Suppressor macrophage treated with lipopolysaccharide for 4 hours (primary cell): ENCODE measurements around the gene NUDT14.

Source experiments
- DNase-seq: peaks from one replicate; pipeline ENCODE4 v3.0.0-alpha.2; 2020

Gene NUDT14

DNA sequence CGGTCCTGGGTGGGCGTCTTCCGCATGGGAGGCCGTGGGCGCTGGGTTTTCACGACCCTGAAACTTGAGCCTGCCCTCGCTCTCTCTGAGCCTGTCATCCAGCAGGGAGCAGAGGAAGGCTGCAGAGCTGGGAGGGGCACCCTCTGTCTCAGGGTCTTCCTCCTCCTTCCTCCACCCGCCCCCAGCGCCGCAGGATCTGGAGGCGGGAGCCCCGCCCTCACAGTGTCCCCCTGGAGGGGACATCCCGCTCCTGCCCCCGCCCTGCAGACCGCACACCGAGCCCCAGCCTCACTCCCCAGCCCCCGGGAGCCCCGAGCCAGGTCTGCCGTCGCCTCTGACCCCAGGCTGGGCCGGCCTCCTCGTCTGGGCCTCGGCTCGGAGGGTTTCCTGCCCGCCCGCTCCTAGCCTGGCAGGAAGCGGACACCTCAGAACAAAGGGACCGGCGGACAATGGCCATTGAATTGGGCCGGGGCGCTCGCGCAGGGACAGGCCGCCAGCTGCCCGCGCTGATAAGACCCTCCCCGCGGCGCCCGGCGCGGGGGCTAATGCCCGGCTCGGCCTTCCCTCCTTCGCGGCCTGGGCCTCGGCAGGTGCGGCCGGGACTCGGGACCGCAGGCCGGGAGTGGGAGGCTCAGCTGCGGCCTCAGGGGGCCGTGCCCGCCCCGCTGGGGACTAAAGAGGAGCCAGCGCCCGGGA is 15.3 kb upstream of the NUDT14 start:
- no peak for DNase-seq

DNA sequence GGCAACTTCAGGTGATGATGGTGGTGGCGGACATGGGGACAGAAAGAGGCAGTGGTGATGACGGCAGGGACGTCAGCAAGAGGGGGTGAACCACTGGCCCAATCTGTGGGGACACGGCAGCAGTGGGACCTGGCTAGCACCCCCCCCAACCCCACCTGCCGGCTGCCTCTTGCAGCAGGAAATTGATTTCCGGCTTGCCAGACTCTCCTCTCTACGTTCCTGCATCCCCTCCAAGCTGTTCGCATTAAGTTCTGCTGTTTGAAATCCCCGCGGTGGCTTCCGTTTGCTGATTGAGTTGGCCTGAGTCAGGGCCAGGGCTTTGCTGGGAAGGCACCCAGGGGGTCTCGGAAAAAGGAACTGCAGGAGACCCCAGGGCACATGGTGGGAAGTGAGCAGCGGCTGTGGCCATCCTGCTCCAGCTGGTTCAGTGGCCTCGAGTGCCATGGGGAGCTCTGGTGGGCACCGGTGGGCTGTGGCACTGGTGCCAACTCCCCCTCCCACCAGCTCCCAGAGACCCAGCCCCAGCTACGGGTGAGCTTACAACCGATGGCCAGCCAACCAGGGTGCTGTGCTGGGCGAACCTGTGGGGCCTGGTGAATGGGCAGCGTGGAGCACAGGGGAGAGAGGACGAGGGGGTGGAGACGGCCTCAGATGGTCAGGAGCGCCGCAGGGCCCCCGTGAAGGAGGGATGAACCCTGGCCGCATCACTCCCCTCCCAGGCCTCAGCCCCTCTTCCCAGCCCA is 14.6 kb upstream of the NUDT14 start:
- DNase-seq: peak; percentile 17

DNA sequence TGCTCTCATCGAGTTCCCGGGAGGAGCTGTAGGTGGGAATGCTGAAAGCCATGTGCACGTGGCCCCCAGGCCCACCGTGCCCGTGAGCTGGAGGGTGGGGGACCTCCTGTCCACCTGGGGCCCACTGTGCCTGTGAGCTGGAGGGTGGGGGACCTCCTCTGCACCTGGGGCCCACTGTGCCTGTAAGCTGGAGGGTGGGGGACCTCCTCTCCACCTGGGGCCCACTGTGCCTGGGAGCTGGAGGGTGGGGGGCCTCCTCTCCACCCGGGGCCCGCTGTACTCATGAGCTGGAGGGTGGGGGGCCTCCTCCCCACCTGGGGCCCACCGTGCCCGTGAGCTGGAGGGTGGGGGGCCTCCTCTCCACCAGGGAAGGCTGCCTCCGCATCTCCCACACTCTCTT is 13.9 kb upstream of the NUDT14 start:
- no peak for DNase-seq

DNA sequence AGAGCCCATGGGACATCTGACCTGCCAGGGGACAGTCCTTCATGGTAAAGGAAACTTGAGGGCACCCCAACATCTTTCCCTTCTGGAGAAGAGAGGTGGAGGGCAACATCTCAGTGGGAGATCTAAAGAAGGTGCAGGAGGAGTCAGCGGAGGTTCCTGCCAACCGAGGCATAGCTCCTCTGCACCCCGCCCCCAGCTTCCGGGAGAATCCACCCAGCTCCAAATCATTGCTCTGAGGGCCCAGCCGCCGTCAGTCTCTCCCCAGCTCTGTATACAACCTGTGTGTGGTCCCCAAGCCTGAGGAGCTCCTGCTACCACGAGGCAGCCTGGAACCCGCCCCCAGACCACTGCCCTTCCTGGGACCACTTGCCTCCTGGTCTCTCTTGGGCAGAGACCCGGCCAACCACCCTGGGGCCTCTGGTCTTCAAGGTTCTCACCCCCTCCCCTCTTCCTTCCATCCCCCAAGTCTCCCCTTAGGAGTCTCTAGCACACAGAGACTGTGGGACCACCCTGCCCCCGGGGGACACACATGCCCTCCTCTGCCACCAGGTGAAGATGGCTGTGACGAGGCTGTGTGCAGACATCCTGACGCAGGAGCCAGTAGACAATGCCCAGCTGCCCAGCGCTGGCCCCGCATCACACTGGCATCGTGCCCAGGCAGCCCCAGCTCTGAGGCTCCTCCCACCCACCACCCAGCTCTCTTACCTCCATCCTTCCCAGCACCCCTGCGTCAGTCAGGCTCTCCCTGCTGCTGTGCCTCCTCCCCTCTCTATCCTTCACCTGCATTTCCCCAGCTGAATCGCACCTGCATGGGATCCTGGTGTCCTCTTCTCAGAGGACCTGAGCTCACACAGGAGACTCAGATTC is 13.0 kb upstream of the NUDT14 start:
- DNase-seq: no peak

DNA sequence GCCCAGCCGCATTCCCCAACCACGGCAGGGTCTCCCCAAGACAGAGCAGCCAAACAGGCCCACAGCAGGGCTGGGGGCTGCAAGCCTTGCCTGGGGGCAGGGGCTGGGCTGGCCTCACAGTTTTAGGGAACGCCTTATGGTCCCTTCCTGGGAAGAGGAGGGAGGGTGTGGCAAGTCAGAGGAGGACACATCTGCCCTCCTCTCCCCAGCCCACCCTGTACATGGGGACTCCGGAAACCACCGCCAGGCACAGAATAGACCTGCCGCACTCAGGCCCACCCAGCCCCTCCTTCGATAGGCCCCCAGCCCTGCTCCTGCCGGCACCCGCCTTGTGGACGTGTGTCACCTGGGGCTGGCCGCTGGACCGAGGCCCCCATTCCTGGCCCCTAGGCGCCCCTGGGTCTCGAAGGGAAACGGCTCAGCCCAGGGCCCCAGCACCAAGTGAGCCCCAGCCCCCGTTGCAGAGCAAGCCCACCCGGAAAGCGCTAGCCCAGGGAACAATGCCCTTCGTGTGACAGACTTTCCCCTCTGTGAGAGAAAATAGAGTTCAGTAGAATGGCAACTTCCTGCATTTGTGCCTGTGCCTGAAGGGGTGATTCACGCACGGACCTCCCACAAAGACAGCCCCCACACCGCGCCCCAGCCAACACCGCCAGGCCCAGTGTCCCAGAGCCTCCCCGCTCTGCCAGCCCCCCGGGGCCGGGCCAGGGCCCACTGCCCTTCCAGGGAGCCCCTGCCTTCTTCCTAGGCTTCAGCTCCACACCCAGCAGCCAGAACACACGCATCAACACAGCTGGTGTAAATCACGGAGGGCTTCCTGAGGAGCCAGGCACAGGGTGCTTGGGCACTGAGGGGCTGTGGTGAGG is 12.0 kb upstream of the NUDT14 start:
- DNase-seq: peak; percentile 47

DNA sequence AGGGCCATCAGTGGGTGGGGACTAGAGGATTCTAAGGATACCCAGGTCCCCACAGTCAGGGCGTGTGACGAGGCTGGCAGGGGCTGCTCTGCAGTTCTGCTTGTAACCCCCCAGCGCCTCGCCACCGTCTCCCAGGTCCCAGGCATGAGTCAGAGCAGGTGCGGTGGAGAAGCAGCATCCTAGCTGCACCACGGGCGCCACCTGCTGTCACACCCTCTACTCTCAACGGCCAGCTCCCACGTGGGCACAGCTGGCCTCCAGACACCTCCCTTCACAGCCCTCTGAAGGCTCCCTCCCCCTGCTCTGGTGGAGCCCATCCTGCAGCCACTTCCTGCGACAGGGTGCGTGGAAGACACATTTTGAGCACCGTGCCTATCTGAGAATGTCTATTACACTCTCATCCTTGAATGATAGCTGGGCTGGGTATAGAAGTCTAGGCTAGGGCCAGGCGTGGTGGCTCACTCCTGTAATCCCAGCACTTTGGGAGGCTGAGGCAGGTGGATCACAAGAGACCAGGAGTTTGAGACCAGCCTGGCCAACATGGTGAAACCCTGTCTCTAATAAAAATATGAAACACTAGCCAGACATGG is 6.9 kb upstream of the NUDT14 start:
- DNase-seq: no peak

DNA sequence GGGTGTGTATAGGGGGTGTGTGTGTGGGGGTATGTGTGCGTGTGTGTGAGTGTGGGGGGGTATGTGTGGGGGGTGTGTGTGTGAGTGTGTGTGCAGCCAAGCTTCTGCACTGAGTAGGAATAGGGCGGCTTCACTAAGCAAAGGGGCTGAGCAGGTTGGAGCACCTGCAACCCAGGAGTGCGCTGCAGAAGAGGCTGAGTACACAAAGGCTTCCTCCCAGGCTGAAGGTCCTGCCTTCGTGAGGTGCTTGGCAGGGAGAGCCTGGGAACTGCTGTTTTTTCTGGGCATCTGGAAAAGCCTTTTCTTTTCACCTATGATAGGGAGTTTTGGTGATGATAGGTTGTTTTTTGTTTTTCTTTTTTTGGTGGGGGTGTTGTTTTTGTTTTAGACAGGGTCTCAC is 6.0 kb upstream of the NUDT14 start:
- DNase-seq: no peak

DNA sequence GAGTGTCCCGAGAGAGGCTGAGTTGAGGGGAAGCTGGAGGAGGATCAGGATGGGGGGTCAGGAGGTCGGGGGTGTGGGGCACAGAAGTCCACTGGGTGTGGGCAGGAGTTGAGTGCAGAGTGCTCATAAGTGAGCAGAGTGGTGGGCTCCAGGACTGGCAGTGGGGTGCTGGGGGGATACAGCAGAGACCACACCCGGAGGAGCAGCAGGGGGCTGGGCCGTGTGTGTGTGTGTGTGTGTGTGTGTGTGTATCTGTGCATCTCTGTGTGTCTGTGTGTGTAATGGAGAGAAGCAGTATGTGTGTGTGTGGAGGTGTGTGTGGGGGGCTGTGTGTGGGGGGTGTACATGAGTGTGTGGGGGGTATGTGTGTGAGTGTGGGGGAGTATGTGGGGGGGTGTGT is 4.9 kb upstream of the NUDT14 start:
- DNase-seq: no peak

DNA sequence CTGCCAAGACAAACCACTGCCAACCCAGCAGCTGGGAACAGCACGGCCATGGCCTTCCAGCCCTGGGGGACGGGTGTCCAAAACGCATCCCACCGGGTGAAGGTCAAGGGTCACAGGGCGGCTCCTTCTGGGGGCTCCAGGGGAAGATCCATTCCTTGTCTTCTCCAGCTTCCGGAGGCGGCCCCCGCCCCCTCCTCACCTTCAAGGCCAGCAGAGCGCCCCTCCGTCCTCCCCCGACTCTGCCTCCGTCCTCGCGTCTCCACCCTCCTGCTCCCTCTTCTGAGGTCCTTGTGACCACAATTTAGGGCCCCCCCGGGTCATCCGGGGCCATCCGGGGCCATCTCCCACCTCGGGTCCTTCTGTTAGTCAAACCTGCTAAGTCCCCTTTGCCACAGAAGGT is 3.9 kb upstream of the NUDT14 start:
- DNase-seq: no peak

DNA sequence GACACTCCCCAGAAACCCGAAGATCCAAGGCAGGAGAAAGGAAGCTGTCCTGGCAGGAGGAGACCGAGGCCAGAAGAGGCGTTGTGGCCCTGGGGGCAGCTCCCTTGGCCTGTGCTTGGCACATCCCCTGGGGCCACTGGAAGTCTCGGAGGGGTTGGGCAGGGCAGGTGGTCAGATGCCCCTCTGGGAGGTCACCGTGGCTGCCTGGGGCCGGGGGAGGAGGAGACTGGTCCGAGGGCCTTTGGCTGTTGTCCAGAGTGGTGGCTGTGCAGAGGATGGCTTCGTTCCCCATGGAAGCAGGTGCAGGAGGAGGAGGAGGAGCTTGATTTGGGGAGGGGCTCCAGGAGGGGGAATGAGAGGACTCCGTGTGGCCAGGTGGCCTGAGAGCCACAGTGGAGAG is 3.3 kb upstream of the NUDT14 start:
- no peak for DNase-seq

DNA sequence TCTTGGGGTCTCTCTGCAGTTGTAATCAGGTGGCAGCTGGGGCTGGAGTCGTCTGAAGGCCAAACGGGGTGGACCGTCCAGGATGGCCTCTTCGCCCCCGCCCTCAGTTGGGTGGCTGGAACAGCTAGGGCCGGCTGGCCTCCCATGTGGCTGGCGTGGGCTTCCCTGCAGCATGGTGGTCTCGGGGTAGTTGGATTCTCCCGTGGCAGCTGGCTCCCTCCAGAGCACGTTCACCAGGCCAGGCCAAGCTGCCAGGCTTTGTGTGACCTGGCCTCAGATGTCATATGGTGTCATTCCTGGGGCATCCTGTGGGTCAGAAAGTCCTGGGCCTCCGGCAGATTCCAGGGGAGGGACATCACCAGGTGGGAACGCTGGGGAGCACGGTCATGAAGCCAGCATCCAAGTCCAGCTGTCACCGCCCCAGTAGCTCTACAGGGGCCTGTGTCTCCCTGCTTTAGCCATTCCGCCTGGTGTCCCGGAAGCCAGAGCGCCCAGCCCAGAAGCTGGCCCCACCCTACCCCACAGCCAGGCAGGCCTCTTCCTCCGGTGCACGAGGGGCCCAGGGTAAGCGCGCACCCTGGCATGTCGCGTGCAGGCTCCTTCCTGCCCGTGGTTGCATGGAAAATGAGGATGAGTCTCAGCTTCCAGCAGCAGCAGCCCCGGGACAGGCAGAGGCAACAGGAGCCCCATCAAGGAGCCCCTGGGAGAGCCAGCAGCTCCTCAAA is 1.3 kb upstream of the NUDT14 start:
- DNase-seq: no peak

DNA sequence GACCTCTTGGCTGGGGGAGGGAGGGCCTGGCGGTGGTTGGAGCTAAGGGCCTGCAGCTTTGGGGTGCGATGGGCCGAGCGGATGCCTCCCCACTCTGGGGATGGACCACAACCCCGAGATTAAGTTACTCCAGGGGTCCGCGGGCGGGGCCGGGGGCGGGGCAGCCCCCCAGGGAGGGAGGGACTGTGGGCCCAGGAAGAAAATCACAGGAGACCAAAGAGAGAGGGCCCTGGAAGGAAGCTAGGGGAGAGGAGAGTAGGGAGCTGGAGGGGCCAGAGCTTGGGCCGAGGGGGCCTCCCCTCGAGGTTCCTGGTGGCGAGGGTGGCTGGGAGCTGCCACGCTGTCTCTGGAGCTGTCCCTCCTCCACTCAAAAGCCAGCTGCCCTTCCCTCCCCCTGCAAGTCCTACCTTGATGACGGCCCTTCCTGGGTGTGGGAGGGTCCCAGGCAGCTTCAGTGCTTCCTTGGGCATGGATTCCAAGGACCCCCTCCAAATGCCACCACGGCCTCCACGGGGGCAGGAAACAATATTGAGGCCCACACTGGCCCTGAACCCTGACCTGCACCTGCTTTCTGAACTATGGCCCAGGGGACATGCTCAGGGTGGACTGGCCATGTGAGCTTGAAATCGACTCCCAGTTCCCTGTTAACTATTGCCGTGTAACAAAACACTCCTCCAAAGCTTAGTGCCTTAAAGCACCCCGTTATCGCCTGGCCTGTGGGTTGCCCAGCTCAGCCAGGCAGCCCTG is 610 bp upstream of the NUDT14 start:
- DNase-seq: no peak

DNA sequence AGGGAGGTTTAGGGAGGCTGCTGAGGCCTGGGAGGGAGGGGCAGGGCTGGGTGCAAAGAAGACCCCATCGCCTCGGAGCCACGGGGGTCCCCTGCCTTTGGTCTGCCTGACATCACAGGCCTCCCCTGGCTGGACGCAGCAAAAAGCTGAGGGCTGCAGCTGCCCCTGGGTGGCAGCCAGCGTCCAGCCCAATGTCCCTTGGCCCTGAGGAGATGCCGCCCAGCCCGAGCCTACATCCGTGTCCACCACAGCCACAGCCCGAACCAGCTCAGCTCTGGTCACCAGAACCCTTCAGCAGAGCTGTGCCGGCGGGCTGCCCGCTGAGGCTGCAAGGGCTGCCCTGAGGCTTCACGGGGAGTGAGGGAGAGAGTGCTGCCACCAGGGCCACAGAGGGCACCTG is 1.9 kb downstream of the NUDT14 start:
- DNase-seq: no peak

DNA sequence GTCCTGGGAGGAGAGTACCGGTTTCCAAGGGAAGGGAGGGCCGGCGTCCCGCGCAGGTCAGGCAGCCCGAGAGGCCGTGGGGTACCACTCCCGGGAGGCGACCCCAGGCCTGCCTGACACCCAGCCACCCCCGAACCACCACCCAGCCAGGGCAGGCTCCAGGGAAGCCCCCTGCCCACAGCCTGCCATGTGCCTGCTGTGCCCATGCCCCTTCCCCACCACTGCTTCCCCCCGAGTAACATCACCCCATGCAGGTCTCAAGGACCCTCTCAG is 2.3 kb downstream of the NUDT14 start:
- no peak for DNase-seq

DNA sequence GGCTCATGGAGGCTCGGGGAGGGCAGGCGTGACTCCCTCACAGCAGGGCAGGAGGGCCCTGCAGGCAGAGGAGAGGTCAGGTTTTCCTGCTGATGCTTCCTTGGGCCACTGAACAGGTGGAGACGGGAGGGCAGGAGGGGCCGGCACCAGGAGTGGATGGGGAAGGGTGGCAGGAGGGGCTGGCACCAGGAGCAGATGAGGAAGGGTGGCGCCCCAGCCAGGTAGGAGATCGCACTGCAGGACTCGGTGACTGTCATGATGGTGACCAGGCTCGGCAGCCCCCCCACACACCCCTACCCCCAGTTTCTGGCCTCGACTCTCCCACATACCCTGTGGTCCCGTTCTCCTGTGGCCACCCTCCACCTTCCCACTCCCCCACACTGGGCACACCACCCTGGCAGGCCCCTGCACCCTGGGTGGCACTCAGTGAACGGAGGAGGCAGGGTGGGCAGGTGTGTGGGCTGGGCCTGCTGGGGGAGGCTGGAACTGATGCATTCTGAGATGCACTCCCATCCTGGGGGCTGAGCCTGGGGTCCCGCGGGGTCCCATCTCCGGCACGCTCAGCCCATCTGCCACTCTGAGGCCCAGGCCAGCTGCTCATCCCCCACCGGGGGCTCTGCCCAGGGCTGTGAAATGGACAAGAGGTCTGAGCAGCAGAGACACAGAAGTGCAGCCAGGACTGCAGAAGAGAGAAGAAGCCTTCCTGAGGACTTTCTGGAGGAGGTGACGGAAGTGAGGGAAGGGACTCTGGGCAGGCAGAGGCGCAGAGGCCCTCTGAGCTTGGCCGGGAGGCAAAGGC is 2.8 kb downstream of the NUDT14 start:
- no peak for DNase-seq

DNA sequence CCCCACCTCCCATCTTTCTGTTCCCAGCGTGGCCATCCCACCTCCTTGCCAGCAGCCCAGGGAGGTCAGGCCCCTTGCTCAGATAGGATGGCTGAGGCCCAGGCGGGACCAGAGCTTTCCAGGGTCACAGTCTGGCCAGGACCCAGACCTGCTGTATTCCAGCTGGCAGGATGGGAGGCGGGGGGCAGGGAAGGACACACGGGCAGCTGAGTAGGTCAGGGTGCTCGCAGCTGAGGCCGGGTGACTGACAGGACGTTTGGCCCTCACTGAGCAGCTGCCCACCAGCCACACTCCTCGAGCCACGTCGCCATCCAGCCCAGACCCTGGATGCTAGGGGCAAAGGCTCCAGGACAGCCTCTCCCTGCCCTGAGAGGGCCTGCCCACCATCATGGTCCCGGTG is 4.0 kb downstream of the NUDT14 start:
- DNase-seq: no peak

DNA sequence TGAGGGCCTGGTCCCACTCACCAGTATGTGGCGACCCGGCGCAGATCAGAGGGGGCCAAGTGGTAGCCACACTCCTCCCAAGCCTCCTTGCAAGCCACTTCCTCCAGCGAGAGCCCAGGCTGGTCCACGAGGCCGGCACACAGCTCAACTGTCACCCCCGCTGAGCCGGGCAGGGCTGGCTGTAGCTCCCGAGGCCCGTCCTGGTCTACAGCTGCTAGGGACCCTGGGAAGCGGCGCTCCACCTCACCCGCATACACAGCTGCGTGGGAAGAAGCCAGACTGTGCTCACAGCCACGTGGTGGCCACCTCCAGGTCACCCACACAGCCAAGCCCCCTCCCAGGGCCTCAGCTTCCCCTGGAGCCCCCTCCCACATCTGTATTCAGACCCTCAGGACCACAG is 4.6 kb downstream of the NUDT14 start:
- no peak for DNase-seq

DNA sequence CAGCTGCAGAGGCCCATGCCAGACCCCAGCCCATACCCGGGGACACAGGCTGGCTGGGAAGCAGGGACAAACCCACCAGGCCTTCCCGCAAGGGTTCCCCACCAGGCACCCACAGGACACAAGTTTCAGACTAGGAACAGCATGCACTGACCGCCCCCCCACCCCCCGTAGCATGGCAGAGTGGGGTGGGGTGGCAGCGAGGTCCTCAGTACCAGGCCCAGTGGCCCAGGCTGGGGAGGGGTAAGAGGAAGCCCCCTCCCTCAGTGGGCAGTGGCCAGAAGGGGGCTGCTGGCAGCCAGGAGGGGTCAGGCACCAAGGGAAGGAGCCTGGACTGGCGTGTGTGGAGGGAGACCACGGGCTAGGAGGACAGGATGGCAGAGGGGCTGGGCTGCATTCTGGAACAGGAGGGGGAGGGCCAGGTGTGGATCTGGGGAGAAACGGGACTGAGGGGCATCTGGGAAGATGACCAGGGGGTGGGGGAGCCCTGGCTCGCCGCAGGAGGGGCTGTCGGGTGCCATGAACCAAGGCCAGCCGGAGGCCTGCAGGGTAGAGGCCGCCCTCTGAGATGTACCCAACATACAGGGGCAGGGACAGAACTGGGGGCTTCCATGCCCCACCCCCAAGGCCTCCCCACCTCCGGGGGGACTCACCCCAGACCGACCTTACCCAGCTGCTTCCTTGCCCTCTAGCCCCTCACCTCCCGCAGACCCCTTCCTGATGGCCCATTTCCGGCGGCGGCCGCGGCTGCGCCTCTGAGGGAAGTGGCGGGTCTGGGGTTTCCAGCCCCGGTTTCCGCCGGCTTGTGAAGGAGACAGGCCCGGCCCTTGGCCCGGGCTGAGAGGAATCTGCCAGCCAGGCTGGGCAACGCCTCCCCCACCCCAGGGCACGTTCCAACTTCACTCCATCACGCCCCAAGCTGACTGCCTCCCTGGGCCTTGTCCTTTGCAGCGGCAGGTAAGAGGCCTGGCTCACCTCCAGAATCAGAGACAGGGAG is 6.9 kb downstream of the NUDT14 start:
- peak; percentile 18 for DNase-seq

DNA sequence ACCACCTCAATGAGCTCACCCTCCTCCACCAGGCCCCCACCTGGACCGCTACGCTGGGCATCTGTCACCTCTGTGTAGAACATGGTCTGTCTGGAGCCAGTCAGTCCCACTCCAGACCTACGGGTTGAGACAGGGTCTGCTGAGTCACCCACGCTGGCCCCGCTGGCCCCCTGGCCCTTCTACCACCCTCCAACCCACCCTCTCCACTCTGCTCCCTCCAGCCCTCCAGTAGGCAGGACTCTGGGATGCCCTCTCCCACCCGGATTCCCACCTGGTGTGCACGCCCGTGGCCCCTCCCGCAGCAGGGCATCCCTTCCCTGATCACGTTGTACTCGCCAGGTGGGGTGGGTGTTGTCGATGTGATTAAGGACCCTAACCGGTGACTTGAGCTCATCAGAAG is 8.0 kb downstream of the NUDT14 start:
- no peak for DNase-seq
